GM18499 (cell line): ENCODE measurements around the gene BICD2.

Experiments
- ATAC-seq: cut with Tn5 transposase; IDR thresholded peaks from one replicate; pipeline ENCODE4 v1.9.1; 2021; ENCODE audit warnings: moderate number of reproducible peaks; ENCODE audit not compliant: insufficient read depth, unreplicated experiment

BICD2 gene

DNA sequence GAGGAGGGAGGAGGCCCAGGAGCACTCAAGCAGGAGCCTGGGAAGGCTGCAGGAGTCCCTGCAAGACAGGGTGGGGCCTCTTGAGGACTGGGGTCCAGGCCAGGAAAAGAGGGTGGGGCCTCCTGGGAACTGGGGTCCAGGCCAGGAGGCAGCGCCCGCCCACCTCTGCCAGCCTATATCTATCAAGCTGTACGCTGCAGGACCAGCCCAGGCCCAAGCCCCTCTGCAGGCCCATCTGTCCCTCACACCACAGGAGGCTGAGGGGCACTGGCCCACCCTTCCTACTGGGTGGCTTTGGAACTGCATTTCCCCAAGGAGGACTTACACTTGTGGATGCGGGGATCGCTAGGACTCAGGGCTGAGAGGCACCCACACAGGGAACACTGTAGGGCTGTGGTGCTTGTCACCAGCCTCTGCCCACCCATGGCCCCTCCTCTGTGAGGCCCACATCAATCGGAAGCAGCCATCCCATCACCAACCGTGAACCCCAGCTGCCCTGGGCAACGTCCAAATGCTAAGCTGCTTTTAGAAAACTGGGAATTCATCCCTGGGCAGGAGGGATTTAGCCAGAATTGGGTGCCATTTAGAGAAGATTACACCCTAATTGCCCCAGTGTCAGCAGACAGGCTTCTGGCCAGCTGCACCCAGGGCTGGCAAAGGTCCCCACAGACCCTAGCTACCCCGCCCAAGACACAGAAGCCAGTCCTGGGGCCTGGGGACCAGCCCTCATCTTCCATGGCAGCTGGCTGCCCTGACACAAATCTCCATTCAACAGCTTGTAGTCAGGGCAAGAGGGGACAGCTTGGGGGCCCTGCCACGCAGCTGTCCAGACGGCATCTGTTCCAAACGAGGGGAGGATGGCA, 15.3 kb downstream of the BICD2 start:
- ATAC-seq: no peak

DNA sequence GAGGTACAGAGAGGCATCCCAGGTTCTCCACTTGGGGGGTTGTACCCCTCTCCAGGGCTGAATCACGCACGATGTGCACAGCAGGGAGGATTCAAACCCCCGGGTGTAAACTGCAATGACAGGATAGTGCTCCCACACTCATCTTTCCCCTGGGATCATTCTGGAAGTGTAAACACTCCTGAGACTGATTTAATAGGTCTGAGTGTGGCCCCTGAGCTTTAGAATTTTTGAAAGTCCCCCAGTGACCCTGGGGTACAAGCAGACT, 16.5 kb downstream of the BICD2 start:
- ATAC-seq: no peak

DNA sequence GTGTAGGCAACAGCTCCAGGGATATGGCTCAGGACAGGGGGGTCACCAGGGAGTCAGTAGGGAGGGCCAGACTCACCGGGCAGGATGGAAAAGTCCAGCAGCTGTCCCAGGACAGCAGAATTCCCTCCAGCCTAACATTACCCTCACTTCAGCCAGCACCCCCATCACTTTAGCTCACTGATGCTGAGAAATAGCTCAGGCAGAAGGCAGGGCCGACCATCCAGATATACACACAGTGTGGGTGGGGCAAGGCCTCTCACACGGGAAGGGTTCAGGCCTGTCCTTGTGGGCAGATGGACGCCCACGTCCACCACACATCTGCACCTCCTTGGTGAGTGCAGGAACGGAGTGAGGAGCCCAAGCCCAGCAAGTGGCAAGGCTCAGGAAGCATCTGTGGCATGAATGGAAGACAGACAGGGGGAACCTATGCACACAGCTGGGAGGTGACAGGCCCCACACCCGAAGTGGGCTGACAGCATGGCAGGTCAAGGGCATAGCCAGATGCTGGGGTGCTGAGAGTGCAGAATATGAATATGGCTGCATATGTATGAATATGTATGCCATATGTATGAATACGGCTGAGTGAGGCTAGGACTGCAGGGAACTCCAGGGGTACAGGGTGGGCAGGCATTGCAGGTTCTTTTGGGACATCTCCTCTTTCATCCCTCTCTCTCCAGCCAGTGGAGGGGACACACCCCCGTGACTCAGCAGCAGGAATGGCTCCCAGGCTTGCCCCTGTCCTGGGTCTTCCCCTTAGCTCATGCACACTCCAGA, 17.0 kb downstream of the BICD2 start:
- no peak for ATAC-seq

DNA sequence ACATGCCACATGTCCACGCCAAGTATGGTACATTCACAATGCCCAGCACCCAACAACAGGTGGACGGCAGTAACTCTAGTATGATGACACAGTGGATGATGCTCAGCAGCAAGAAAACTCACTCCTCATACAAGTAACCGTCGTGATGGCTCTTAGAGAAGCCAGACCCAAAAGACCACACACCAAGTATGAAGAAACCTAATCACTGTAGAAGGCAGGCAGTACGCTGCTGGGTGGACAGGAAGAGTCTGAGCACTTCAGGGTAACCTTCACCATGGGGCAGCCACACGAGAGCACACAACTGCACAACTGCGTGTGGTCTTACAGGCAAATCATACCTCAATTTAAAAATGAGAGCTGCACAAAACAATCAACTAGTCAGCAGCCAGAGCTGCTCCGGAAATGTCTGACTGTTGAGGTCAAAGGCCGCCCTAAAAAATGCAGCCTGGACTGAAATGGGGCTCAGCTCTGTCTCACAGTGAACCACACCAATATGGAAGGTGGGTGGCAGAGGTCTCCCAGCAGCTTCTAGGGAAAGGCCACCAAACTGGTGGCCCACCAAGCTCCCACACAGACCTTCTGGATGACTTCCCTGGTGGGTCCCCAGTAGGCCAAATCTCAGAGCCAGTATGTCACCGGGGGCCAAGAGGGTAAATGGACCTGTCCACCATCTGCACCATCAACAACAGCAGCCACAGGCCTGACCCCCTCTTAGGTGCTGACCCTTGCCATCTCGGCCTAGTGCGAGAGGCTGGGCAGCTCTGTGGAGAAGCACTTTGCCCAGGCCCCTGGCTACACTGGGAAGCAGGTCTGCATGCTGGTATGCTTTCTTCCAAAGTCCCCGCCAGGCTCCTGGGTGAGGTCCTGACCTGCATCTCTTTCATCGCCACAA, 17.8 kb downstream of the BICD2 start:
- no peak for ATAC-seq

DNA sequence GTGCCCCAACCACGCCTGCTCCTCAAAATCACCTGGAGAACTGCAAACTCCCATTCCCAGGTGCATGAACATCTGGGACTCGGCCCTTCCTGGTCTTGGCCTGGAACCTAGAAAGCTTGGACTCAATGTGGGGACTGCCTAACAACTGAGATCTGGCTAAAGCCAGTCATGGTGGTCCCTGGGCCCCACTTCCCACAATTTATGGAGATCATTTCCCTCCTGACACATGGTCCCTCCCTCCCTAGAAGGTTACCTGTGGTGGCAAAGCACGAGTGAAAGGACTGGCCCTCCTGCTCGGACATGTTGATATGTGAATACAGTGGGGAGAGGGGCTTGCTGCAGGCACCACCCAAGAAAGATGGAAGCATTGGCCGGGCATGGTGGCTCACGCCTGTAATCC, 18.8 kb downstream of the BICD2 start:
- ATAC-seq: no peak

DNA sequence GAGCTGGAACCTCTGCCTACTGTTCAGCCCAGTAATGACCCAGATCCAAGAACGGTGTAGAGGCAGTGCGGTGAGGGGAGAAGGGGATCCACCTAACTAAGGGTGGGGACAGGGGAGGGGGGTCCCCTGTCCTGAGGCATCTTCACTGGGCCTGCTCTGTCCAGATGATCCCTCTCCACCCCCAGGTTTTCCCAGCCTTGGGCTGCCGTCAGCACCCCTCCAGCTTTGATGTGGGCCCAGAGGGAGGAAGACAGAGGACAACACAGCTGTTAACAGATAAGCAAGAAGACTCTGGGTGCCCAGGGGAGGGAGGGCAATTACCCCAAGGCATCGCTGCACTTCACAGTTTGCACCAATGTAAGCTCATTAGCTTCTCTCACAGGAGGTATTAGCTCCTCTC, 19.3 kb downstream of the BICD2 start:
- ATAC-seq: no peak

DNA sequence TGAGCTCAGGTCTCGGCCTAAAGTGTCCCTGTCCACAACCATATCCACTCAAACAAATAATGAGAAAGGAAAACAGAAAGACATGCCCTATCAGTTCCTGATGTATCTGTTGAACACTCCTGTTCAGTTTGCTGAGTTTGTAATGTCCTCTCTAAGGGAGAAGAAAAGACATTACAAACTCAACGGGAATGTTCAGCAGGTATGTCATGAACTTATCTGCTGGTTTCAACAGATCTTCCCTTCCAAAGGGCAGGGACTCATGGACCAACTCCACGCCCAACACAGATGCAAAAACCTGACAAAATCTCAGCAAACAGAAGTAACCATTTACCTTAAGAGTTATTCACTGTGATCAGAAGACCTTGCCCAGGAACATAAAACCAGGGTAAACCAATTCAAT, 23.7 kb downstream of the BICD2 start:
- ATAC-seq: no peak

DNA sequence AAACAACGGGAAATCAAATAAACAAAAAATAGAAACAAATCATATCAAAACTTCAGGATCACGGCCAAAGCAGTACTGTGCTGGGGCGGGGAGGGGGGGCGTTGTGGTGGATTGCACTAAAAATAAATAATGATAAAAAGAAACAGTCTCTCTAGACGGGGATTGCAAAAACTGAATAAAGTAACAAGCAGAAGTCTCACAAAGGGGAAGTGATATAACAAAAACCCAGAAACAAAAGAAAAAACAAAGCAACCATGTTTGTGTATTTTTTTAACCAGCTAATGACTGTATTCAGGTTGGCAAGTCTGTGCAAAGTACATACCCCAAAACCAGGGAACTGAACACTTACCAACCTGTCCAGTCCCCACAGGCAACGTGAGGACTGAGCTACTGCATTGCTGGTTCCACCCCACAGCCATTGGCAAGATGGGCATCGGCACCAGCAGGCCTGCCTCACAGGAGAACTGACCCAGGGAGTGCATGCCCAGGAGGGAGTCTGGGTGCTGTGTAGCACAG, 24.1 kb downstream of the BICD2 start:
- no peak for ATAC-seq

DNA sequence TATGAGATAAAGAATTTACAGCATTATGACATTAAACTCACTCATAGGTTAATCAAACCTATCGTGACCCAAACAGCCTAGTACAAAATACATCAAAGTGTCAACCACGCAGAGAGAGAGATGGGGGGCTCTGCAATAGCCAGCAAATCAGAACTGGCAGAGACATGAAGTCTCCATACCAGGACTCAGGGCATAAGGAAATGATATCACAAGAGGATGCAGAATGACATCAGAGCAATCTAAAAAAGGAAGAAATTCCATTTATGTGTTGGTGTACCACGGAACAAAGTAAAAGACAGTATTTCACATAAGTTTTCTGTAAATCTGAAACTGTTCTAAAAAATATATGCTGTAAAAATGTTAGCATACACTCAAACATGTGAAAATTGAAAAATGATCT, 24.6 kb downstream of the BICD2 start:
- ATAC-seq: no peak

DNA sequence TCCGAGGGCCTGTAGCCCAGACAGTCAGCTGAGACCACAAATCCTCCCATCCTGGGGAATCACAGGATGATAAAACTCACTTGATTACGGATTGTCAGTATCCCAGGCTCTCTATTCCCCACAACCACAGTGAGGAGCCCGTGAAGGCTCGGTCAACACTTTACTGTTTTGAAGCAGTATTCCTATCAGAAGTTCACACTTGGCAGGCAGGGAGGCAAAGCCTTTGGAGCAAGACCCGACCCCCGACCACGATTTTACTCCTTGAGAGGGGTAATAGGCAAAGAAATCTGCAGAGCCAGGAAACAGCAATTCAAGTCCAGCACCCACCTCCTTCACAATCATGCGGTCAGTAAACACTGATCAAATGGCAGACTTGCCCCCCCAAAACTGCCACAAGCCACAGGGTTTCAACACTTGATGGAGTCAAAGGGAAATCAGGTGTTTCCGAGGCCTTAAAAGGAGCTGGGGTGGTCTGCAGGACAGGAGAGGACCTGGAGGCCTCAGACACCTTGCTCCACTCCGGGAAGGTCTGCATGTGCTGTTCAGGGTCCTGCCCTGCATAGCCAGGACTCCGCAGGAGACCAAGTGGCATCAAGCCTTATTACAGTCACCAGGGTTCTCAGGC, 25.2 kb downstream of the BICD2 start:
- ATAC-seq: no peak

DNA sequence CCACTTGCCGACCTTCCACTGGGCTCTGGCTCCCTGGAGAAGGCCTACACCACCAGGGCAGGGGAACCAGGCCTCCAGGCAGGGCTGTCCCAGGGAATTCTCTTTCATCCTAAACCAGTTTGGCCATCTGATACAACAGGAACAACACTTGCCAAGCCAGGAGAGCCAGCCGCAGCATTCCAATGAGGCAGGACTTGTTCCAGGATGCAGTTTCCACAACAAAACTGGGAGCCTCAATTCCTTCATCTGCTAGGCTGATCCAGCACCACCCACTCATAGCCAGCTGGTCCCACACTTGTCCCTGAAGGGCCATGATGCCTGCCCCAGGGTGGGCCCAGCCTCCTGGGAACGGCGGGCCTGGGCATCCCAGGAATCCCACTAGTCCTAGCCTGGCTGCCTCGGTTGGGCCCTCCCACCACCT, 26.0 kb downstream of the BICD2 start:
- no peak for ATAC-seq

DNA sequence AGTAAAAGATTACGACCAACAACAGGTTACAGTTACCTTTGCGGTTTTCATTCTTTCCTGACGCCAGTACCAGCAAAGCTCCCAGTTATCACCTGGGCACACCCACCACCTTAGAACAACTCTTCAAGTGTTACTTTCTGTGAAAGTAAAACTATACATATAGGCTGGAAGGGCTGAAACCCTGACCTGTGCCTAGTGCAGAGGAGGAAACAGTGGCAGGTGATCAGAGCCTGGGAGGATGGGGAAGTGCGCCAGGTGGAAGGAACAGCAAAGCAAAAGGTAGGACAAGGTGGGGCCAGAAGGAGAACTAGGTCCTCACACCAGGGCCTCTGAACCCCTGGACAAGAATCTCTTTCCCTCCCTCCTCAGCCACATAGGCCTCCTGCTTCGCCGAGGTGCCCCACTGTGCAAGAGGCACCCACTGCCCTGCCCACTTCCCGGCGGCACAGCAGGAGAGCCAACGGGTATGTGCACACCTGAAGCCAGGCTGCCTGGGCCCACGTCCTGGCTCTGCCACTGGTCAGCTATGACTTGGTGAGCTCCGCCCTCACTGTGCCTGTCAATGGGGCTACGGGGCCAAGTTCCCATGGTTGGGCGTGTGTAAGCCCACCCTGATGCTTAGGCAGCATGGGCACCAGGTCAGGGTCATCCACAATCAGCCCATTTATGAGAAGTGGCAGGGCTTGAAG, 26.9 kb downstream of the BICD2 start:
- ATAC-seq: no peak

DNA sequence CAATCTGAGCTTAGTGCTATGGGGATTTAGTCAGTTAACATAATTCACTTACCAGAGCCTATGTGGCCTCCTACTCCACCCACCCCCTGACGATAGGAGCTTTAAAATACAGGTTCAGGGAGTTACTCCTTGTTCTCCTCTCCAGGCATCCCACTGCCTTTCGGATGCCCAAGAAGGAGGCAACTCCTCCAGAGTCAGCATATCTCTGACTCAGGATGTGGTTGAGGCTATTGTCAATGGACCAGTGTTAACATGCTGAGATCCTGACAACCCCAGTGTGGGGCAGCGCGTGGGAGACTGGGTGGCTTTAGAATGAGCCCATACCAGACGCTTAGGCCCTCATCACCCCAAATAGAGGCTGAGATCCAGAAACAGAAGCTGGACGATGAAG, 27.4 kb downstream of the BICD2 start:
- ATAC-seq: no peak

DNA sequence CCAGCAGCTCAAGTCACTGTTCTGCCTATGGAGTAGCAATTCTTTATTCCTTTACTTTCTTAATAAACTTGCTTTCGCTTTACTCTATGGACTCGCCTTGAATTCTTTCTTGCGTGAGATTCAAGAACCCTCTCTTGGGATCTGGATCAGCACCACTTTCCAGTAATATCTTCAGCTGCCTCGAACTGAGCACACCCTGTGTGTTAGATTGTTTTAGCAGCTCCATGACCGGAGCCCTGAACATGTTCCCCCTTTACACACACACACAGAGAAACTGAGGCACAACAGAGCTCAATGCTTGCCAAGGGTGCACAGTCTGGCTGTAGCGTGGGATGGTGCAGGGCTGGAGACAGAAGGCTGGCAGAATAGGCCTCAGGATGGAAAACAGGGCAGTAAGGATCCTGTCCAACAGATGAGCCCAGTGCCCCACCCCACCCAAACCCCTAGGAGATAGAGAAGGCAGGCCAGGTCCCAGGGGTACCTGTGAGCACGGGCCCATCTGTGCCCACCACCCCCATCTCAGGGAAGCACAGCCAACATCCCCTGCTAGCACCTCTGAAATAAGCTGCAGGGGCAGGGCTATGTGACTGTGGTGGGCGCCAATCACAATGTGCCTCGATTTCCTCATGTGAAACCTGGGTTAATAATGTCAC, 27.9 kb downstream of the BICD2 start:
- ATAC-seq: no peak

DNA sequence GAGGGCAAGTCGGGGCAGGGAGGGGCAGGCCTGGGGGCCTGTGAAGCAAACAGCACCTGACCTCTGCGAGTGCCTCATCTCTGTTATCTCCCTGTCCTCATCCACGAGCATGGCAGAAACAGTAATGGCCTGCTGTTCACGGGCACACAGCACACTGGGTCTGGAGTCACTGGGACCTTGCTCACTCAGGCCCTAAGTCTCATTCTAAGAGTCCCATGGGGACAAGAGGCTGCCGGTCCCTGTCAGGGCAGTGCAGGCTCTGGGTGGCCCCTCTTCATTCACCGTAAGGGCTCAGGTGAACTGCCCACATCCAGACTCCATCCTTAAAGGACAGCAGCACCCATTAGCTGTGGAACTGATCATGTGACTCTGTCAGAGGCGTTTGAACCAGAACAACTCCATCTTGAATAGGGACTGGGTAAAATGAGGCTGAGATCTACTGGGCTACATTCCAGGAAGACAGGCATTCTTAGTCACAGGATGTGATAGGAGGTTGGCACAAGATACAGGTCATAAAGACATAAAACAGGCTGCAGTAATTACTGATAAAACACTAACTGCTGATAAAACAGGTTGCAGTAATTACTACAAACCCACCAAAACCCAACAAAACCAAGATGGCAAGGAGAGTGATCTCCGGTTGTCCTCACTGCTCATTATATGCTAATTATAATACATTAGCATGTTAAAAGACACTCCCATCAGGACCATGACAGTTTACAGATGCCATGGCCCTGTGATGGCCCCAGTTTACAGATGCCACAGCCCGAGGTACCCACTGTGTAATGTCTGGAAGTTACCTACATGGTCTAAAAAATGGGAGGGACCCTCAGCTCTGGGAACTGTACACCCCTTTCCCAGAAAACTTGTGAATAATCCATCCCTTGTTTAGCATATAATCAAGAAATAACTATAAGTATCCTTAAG, 28.7 kb downstream of the BICD2 start:
- ATAC-seq: no peak

DNA sequence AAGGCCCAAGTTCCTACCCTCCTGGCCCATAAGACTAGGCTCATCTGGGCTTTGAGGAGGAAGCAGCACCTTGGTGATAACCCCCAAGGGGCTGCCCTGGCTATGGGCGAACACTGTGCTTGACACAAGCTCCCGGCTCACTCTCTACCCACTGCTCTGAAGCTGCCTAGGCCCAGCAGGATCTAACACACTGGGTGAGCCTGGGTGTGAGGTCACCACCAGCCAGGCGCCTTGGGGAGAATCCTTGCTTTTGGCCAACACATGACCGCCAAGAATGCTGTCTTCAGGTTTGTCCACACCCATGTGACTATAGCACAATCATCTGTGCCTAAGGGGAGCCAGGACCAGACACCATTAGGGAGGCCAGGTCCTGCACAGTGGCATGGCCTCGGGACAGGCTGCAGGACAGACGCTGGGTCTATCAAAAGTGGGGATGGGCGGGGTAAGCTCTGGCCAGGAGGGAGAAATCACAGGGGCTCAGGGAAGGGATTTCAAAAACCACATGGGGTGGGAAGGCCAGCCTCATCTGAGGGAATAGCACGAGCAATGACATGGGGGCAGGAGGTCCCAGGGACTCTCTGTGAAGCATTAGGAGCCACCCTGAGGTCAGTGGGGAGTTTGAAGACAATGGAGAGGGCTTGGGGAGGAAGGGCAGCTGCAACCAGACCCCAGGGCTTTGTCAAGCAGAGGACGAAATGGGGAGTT, 29.6 kb downstream of the BICD2 start:
- no peak for ATAC-seq

DNA sequence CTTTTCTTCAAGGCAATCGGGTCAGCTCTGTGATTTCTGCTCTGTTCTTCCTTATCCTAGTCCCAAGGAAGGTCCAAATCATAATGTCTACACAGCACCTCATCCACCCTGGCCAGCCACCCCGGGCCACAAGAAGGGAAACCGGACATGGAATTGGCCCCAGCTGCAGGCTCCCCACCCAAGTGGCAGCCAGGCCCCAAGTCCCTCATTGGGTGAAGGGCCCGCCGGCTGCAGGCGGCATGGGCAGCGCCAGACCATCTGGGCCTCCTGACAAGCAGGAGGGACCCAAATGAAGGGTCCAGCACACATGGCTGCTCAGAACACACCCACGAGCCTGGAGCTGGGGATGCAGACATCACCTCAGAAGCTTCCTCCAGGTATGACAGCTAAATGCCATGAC, 33.7 kb downstream of the BICD2 start:
- ATAC-seq: no peak

DNA sequence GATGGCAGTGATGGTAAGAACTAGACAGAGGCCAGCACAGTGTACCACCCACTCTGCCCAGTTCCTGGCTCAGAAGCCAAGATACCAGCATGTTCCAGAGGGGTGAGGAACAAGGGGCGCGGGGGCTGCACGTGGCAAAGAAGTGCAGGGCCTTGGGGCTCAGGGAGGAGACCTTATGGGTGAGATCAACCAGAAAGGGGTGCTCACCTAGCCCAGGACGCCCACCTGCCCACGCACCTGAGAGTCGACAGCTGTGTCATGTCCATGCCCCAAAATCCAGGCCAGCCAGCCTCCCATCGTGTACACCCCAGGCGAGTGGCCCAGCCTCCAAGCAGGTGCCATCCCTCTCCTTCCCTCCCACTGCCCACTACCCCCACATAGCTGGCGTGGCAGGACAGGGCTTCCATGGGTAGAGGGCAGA, 34.9 kb downstream of the BICD2 start:
- ATAC-seq: no peak
